ENCODE measurements around the gene GRB2.

Gene GRB2

GRCh38 chr17:75412455-75413317 lies 7.2 kb upstream of the GRB2 start:
- peak; percentile 82 for DNase-seq

GRCh38 chr17:75411328-75412067 lies 6.0 kb upstream of the GRB2 start:
- no peak for DNase-seq

- no peak for DNase-seq
Observed at GRCh38 chr17:75410141-75410540, 4.7 kb upstream of the GRB2 start.

- no peak for DNase-seq
Observed at GRCh38 chr17:75407655-75408352, 2.3 kb upstream of the GRB2 start.

- DNase-seq = no peak
Observed at GRCh38 chr17:75406222-75406615, 741 bp upstream of the GRB2 start.

GRCh38 chr17:75404731-75405364 lies 630 bp downstream of the GRB2 start:
- peak; percentile 40 for DNase-seq

- peak; percentile 62 for DNase-seq
Observed at GRCh38 chr17:75404223-75404730, 1.2 kb downstream of the GRB2 start.

- no peak for DNase-seq
Observed at GRCh38 chr17:75403131-75403530, 2.3 kb downstream of the GRB2 start.

GRCh38 chr17:75402026-75402425 lies 3.5 kb downstream of the GRB2 start:
- no peak for DNase-seq

- DNase-seq = no peak
Observed at GRCh38 chr17:75400326-75400939, 5.0 kb downstream of the GRB2 start.

- DNase-seq = no peak
Observed at GRCh38 chr17:75398279-75398678, 7.2 kb downstream of the GRB2 start.

GRCh38 chr17:75397217-75397616 lies 8.3 kb downstream of the GRB2 start:
- no peak for DNase-seq

- no peak for DNase-seq
Observed at GRCh38 chr17:75396796-75397195, 8.7 kb downstream of the GRB2 start.

GRCh38 chr17:75396025-75396424 lies 9.5 kb downstream of the GRB2 start:
- DNase-seq = no peak

- DNase-seq = no peak
Observed at GRCh38 chr17:75394332-75394918, 11.1 kb downstream of the GRB2 start.

- DNase-seq = peak; percentile 88
Observed at GRCh38 chr17:75393523-75394331, 11.8 kb downstream of the GRB2 start.

GRCh38 chr17:75392559-75392958 lies 12.9 kb downstream of the GRB2 start:
- DNase-seq = no peak

GRCh38 chr17:75390982-75391381 lies 14.5 kb downstream of the GRB2 start:
- DNase-seq = no peak

- no peak for DNase-seq
Observed at GRCh38 chr17:75388476-75389030, 16.9 kb downstream of the GRB2 start.

- DNase-seq = no peak
Observed at GRCh38 chr17:75387771-75388170, 17.7 kb downstream of the GRB2 start.

GRCh38 chr17:75386430-75386829 lies 19.0 kb downstream of the GRB2 start:
- no peak for DNase-seq
